Stomach (tissue), 9 donors: ENCODE results near the gene ATP13A3. TPM values are rescaled to one million over a fixed set of nuclear protein-coding genes. Genes with fewer than 3 reads are reported as not detected.

ENCODE experiments used
- DNase-seq, 2 donors: peaks; one replicate each; pipeline versions ENCODE4 v3.0.0 to v3.0.0-alpha.2; 2013 to 2019
- H3K27ac ChIP-seq, 5 donors: fragments of 200-600 bp in 4 of 5; sonication (generic) in 4 of 5; one replicate each; pipeline ENCODE4 v1.5.1; 2013 to 2019; ENCODE audit warnings: mild to moderate bottlenecking in 1 of 5, moderate library complexity in 1 of 5
- H3K27me3 ChIP-seq, 3 donors: fragments of 200-600 bp; sonication (generic); one replicate each; pipeline ENCODE4 v1.5.1; 2017 to 2019; ENCODE audit warnings: mixed run types in 1 of 3
- H3K36me3 ChIP-seq, 4 donors: fragments of 200-600 bp; sonication (generic); 1 replicate in 3 of 4; 2 replicates in 1 of 4; pipeline ENCODE4 v1.5.1; 2016 to 2019
- H3K4me1 ChIP-seq, 4 donors: fragments of 200-600 bp; sonication (generic); one replicate each; pipeline ENCODE4 v1.5.1; 2016 to 2019
- H3K4me3 ChIP-seq, 4 donors: fragments of 200-600 bp; sonication (generic) in 3 of 4; one replicate each; pipeline ENCODE4 v1.5.1; 2016 to 2019; ENCODE audit warnings: mild to moderate bottlenecking in 1 of 4
- H3K9me3 ChIP-seq, 4 donors: fragments of 200-600 bp; sonication (generic); one replicate each; pipeline ENCODE4 v1.5.1; 2016 to 2019
- CTCF ChIP-seq, 7 experiments: fragments of 450-650 bp in 4 of 7; fragments of 200-600 bp in 3 of 7; sonication (generic) in 3 of 7; IDR thresholded peaks; one replicate each; pipeline ENCODE4 v1.5.1; 2016 to 2019; ENCODE audit warnings: antibody characterized with exemption in 7 of 7, control low read depth in 2 of 7, mild to moderate bottlenecking in 1 of 7
- EP300 ChIP-seq: sonication (generic); formaldehyde crosslinking; IDR thresholded peaks from one replicate; pipeline ENCODE4 v1.6.1; 2017; ENCODE audit warnings: antibody characterized with exemption
- POLR2A ChIP-seq, 4 donors: fragments of 450-650 bp; IDR thresholded peaks; one replicate each; pipeline ENCODE4 v1.6.1; 2016; ENCODE audit warnings: antibody characterized with exemption in 4 of 4, control low read depth in 2 of 4, mild to moderate bottlenecking in 1 of 4, moderate library complexity in 1 of 4
- POLR2AphosphoS5 ChIP-seq, 3 donors: sonication (generic); formaldehyde crosslinking; IDR thresholded peaks; one replicate each; pipeline ENCODE4 v1.6.1; 2016; ENCODE audit warnings: antibody characterized with exemption in 3 of 3
- WGBS, 5 donors: extraction: QIAGEN DNeasy Blood & Tissue Kit in 3 of 5; methylation state at CpG; one replicate each; pipeline versions ENCODE4 v1.1.5 to v1.1.7; 2013 to 2018; 5-methylcytosine and 5-hydroxymethylcytosine counted together
- intact Hi-C: fragments of 100-400 bp; cut with DNase I; formaldehyde crosslinking; loops from one replicate; pipeline ENCODE4 v1.15.1; 2023; ENCODE audit warnings: low total_unique reads
- polyA plus RNA-seq, 3 donors: library from polyadenylated mRNA; stranded (reverse); fragments of 200-250 nt; gene quantifications; one replicate each; pipeline ENCODE4 v1.2.3, GENCODE V29; 2013
- total RNA-seq, 5 donors: library from RNA; depleted of rRNA; stranded (reverse); fragments of >200 nt; gene quantifications; one replicate each; pipeline versions ENCODE4 v1.1.0 to v1.2.3, GENCODE V29; 2014 to 2016
- donor health status: healthy with polysubstance abuse.
- donor health status: Bipolar disorder and iron deficiency.
- donor health status: healthy.

ATP13A3 gene
- total and polyA plus RNA-seq, 8 donors, result 11.2 to 332 (median 21.4) TPM

GRCh38 chr3:194460566-194460965 lies 26.2 kb downstream of the ATP13A3 start:
- Histone ChIP-seq H3K4me1 (peaks cover 0 to 33% (median 13%) of the 10 kb centered on the region in 4 donors), H3K27ac (no peak overlapping the region), H3K36me3 (peaks cover 4 to 36% (median 31%) of the 10 kb centered on the region in 4 donors), H3K4me3 (no peak overlapping the region), H3K9me3 (no peaks in the 10 kb centered on the region), H3K27me3 (no peaks in the 10 kb centered on the region)
- WGBS, 5 donors, result 82 to 87% (median 85%) methylated on average over 5 of the region's 5 CpGs
- no peak for DNase-seq
- intact Hi-C loops, result no loop called here
- TF ChIP-seq POLR2A (IDR thresholded peaks at IDR 0.05), result no peak

- peaks cover 0 to 11% (median 5%) of the 10 kb centered on the region in 4 donors for H3K4me1 ChIP-seq
- 93 to 97% (median 97%) methylated on average over 5 of the region's 5 CpGs for WGBS, 5 donors
- intact Hi-C loops, result no loop called here
These were observed 28.7 kb downstream of the ATP13A3 start for GRCh38 chr3:194458131-194458530.

GRCh38 chr3:194455481-194455880 lies 31.3 kb downstream of the ATP13A3 start:
- H3K4me3 ChIP-seq, result no peak overlapping the region
- no peaks in the 10 kb centered on the region for H3K27me3 ChIP-seq
- peaks cover 24 to 74% (median 68%) of the 10 kb centered on the region in 4 donors for H3K36me3 ChIP-seq
- 84 to 100% (median 97%) methylated on average over 1 of the region's 1 CpG for WGBS, 5 donors
- intact Hi-C loops, result no loop called here
- no peak overlapping the region for H3K27ac ChIP-seq
- DNase-seq, result no peak
- H3K9me3 ChIP-seq, result no peaks in the 10 kb centered on the region
- H3K4me1 ChIP-seq, result no peaks in the 10 kb centered on the region
- TF ChIP-seq POLR2A (IDR thresholded peaks at IDR 0.05) (no peak), CTCF (IDR thresholded peaks at IDR 0.05) (no peak), POLR2AphosphoS5 (IDR thresholded peaks at IDR 0.05) (no peak), EP300 (no peak)

More at GRCh38 chr3:194458131-194458530, 28.7 kb downstream of the ATP13A3 start:
- no peaks in the 10 kb centered on the region for H3K27me3 ChIP-seq
- H3K36me3 ChIP-seq, result peaks cover 4 to 56% (median 51%) of the 10 kb centered on the region in 4 donors
- H3K27ac ChIP-seq, result no peak overlapping the region
- no peaks in the 10 kb centered on the region for H3K9me3 ChIP-seq
- H3K4me3 ChIP-seq, result no peak overlapping the region
- DNase-seq, result no peak
- TF ChIP-seq EP300 (no peak), POLR2AphosphoS5 (IDR thresholded peaks at IDR 0.05) (no peak), POLR2A (IDR thresholded peaks at IDR 0.05) (no peak), CTCF (IDR thresholded peaks at IDR 0.05) (no peak)

GRCh38 chr3:194450341-194450740 lies 36.5 kb downstream of the ATP13A3 start:
- intact Hi-C loops, result no loop called here
- 88 to 95% (median 90%) methylated on average over 5 of the region's 5 CpGs for WGBS, 5 donors
- H3K27ac ChIP-seq, result no peak overlapping the region
- H3K27me3 ChIP-seq, result no peaks in the 10 kb centered on the region
- H3K4me1 ChIP-seq, result peaks cover 0 to 21% (median 10%) of the 10 kb centered on the region in 4 donors
- TF ChIP-seq POLR2AphosphoS5 (IDR thresholded peaks at IDR 0.05), result no peak
- no peak for TF ChIP-seq CTCF (IDR thresholded peaks at IDR 0.05)
- TF ChIP-seq POLR2A (IDR thresholded peaks at IDR 0.05), result no peak
- no peak for TF ChIP-seq EP300
- DNase-seq, result peak in 1 of 2 donors; percentile 42
- peaks cover 47 to 90% (median 88%) of the 10 kb centered on the region in 4 donors for H3K36me3 ChIP-seq
- no peaks in the 10 kb centered on the region for H3K9me3 ChIP-seq
- no peak overlapping the region for H3K4me3 ChIP-seq

GRCh38 chr3:194449913-194450312 lies 36.9 kb downstream of the ATP13A3 start:
- Histone ChIP-seq H3K9me3 (no peaks in the 10 kb centered on the region), H3K36me3 (peaks cover 47 to 92% (median 90%) of the 10 kb centered on the region in 4 donors)
- DNase-seq, result no peak

More at GRCh38 chr3:194449913-194450312, 36.9 kb downstream of the ATP13A3 start:
- peaks cover 0 to 21% (median 10%) of the 10 kb centered on the region in 4 donors for H3K4me1 ChIP-seq
- H3K27ac ChIP-seq, result no peak overlapping the region
- no peaks in the 10 kb centered on the region for H3K27me3 ChIP-seq
- no peak for TF ChIP-seq POLR2AphosphoS5 (IDR thresholded peaks at IDR 0.05)
- TF ChIP-seq CTCF (IDR thresholded peaks at IDR 0.05), result no peak
- no peak for TF ChIP-seq EP300
- no peak for TF ChIP-seq POLR2A (IDR thresholded peaks at IDR 0.05)
- H3K4me3 ChIP-seq, result no peak overlapping the region
- intact Hi-C loops, result no loop called here
- 90 to 94% (median 93%) methylated on average over 3 of the region's 3 CpGs for WGBS, 5 donors
